ENCODE results near the gene MYO15A.

The MYO15A gene

DNA sequence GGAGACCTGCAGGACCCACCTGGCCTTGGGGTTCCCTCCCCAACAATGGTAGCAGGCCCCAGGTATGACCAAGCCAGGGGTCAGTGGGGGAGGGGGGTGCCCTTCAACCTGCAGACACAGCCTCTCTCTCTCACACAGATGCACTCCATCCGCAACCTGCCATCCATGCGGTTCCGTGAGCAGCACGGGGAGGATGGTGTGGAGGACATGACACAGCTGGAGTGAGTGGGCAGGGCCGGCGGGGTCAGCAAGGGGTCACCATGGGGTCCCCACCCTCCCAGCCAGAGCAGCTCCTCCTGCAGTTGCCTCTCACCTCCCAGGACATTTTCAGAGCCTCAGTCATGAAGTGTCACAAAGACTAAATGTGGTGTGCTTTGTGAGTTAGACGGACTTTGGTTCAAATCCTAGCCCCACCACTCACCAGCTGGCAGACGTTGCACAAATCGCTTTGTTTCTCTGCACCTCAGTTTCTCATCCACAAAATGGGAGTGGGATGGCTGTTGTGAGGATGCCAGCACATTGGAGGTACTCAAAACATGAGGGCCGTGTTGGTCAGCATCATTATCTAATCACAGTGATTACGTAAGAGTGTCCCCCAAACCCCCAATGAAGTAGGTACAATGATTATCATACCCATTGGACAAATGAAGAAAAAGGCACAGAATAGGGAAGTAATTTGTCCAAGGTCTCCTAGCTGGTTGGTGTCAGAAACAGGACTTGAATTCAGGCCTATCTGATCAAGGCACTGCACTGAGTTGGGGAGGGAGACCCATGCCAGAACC is 16.0 kb downstream of the MYO15A start:
- Histone ChIP-seq H3K36me3 (ENCODE audit: low read depth) (no peaks in the 10 kb centered on the region), H3K4me3 (ENCODE audit: severe bottlenecking) (no peak overlapping the region), H3K27me3 (ENCODE audit: insufficient read depth, poor library complexity, severe bottlenecking) (no peaks in the 10 kb centered on the region), H3K27ac (ENCODE audit: poor library complexity, severe bottlenecking) (no peak overlapping the region), H3K4me1 (ENCODE audit: insufficient read depth, poor library complexity, severe bottlenecking) (no peaks in the 10 kb centered on the region), H3K9me3 (ENCODE audit: severe bottlenecking) (no peaks in the 10 kb centered on the region)
- TF ChIP-seq, protein P1, sequence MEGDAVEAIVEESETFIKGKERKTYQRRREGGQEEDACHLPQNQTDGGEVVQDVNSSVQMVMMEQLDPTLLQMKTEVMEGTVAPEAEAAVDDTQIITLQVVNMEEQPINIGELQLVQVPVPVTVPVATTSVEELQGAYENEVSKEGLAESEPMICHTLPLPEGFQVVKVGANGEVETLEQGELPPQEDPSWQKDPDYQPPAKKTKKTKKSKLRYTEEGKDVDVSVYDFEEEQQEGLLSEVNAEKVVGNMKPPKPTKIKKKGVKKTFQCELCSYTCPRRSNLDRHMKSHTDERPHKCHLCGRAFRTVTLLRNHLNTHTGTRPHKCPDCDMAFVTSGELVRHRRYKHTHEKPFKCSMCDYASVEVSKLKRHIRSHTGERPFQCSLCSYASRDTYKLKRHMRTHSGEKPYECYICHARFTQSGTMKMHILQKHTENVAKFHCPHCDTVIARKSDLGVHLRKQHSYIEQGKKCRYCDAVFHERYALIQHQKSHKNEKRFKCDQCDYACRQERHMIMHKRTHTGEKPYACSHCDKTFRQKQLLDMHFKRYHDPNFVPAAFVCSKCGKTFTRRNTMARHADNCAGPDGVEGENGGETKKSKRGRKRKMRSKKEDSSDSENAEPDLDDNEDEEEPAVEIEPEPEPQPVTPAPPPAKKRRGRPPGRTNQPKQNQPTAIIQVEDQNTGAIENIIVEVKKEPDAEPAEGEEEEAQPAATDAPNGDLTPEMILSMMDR (IDR thresholded peaks at IDR 0.05; ENCODE audit: poor library complexity, severe bottlenecking), result no peak
- ATAC-seq (ENCODE audit: low read depth), result no peak
- no peak for DNase-seq (ENCODE audit: low spot score)

DNA sequence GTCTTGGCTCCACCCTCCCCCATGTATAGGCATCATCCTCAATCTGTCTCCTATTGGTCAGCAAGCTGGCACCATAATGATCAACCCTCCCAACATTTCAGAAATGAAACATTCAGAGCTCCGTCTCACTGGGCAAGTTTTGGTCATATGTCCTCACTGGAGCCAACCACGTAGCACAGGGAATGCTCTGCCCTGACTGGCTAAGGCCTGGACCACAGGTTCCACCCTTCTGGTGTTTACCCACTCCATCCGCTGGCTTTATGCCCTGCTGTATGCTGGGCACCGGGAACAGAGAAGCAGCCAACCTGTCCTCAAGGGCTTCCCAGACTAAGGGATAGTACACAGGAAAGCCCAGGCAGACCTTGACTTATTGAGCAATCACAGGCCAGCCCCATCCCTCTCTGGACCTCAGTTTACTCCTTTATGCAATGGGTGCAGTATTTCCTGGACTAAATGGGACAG is 20.5 kb downstream of the MYO15A start:
- no peak overlapping the region for H3K27ac ChIP-seq (ENCODE audit: poor library complexity, severe bottlenecking)

DNA sequence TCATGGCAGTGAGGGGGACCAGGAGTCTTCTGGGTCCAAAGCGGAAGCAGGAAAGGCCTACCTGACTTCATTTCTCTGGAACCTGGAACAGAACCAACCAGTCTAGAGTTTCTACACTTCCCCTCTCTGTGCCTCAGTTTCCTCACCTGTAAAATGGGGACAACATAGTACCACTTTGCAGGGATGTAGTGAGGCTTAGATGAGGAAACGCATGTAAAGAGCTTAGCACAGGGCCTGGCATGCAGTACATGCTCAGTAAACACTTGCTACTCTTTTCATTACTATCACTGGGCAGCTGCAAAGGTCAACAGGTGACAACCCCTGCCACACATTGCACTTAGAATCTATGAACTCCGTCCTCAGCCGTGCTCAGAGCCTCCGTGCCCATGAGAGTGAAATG is 24.2 kb downstream of the MYO15A start:
- TF ChIP-seq, protein P1 (IDR thresholded peaks at IDR 0.05; ENCODE audit: poor library complexity, severe bottlenecking), result no peak
- ATAC-seq (ENCODE audit: low read depth), result no peak

More for the DNA sequence above, 20.5 kb downstream of the MYO15A start:
- ATAC-seq (ENCODE audit: low read depth) (peak; percentile 78), DNase-seq (ENCODE audit: low spot score) (no peak)
- Histone ChIP-seq H3K36me3 (ENCODE audit: low read depth) (no peaks in the 10 kb centered on the region), H3K4me3 (ENCODE audit: severe bottlenecking) (no peak overlapping the region), H3K27me3 (ENCODE audit: insufficient read depth, poor library complexity, severe bottlenecking) (no peaks in the 10 kb centered on the region), H3K9me3 (ENCODE audit: severe bottlenecking) (no peaks in the 10 kb centered on the region), H3K4me1 (ENCODE audit: insufficient read depth, poor library complexity, severe bottlenecking) (no peaks in the 10 kb centered on the region)
- TF ChIP-seq, protein P1 (IDR thresholded peaks at IDR 0.05; ENCODE audit: poor library complexity, severe bottlenecking), result no peak

DNA sequence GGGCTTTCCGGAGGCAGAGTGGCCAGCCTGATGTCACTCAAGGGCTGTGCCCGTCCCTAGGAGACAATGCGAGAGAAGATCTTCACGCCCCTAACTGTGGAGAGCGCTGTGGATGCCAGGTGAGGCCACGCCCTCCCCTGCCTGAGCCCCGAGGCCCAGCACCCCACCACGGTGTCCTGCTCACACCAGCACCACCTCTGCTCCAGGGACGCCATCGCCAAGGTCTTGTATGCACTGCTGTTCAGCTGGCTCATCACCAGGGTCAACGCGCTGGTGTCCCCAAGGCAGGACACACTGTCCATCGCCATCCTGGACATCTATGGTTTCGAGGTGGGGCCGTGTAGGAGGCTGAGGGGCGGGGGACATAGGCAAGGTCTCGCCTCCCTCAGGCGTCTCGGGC is 27.8 kb downstream of the MYO15A start:
- Histone ChIP-seq H3K27me3 (ENCODE audit: insufficient read depth, poor library complexity, severe bottlenecking) (no peaks in the 10 kb centered on the region), H3K4me1 (ENCODE audit: insufficient read depth, poor library complexity, severe bottlenecking) (no peaks in the 10 kb centered on the region), H3K9me3 (ENCODE audit: severe bottlenecking) (no peaks in the 10 kb centered on the region), H3K4me3 (ENCODE audit: severe bottlenecking) (no peak overlapping the region), H3K27ac (ENCODE audit: poor library complexity, severe bottlenecking) (no peak overlapping the region), H3K36me3 (ENCODE audit: low read depth) (no peaks in the 10 kb centered on the region)
- TF ChIP-seq, protein P1 (IDR thresholded peaks at IDR 0.05; ENCODE audit: poor library complexity, severe bottlenecking), result no peak
- no peak for DNase-seq (ENCODE audit: low spot score)
- no peak for ATAC-seq (ENCODE audit: low read depth)

More for the DNA sequence above, 24.2 kb downstream of the MYO15A start:
- Histone ChIP-seq H3K4me3 (ENCODE audit: severe bottlenecking) (no peak overlapping the region), H3K9me3 (ENCODE audit: severe bottlenecking) (no peaks in the 10 kb centered on the region), H3K4me1 (ENCODE audit: insufficient read depth, poor library complexity, severe bottlenecking) (no peaks in the 10 kb centered on the region), H3K27me3 (ENCODE audit: insufficient read depth, poor library complexity, severe bottlenecking) (no peaks in the 10 kb centered on the region), H3K27ac (ENCODE audit: poor library complexity, severe bottlenecking) (no peak overlapping the region), H3K36me3 (ENCODE audit: low read depth) (no peaks in the 10 kb centered on the region)
- no peak for DNase-seq (ENCODE audit: low spot score)
